Measurements from ENCODE around the gene PPP5C.

Gene PPP5C

GRCh38 chr19:46422344-46422743, 75.5 kb downstream of the PPP5C start:
- no peak for DNase-seq (ENCODE audit: low read depth)
- no peak overlapping the region for H3K4me3 ChIP-seq (ENCODE audit: low read length)
- no peak for TF ChIP-seq CTCF (conservative IDR thresholded peaks at IDR 0.05; ENCODE audit: low read depth, low read length)

GRCh38 chr19:46423188-46423587, 76.3 kb downstream of the PPP5C start:
- H3K4me3 ChIP-seq (ENCODE audit: low read length): no peak overlapping the region
- DNase-seq (ENCODE audit: low read depth): no peak
- TF ChIP-seq CTCF (conservative IDR thresholded peaks at IDR 0.05; ENCODE audit: low read depth, low read length): no peak

DNA sequence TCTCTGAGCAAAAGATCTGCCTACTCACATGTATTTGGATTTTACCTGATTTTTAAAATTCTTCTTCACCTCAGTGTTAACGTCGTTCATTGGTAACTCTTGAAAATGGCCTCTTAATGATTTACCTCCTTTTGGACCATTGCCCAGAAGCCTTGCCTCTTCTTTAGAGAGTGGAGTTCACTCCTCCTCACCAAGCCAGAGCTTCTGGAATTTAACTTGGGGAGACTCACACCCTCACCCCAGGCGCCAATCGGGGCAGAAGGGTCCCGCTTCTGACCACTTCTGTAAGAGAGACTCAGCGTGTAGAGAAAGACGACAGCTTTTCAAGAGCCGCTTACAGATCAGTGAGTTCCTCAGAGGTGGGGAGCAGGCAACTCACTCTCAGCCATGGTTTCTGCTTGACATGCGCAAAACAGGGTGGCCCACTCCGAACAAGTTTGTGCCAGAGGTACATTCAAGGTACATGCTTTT, 79.2 kb downstream of the PPP5C start:
- no peak for DNase-seq (ENCODE audit: low read depth)
- TF ChIP-seq CTCF (conservative IDR thresholded peaks at IDR 0.05; ENCODE audit: low read depth, low read length): no peak
- peak overlapping the region; percentile 59 for H3K4me3 ChIP-seq (ENCODE audit: low read length)

- no peak for TF ChIP-seq CTCF (conservative IDR thresholded peaks at IDR 0.05; ENCODE audit: low read depth, low read length)
- H3K4me3 ChIP-seq (ENCODE audit: low read length): peak overlapping the region; percentile 59
- DNase-seq (ENCODE audit: low read depth): no peak
Measured at GRCh38 chr19:46426506-46427162, 79.7 kb downstream of the PPP5C start.

- DNase-seq (ENCODE audit: low read depth): no peak
- TF ChIP-seq CTCF (conservative IDR thresholded peaks at IDR 0.05; ENCODE audit: low read depth, low read length): no peak
- H3K4me3 ChIP-seq (ENCODE audit: low read length): no peak overlapping the region
Measured at GRCh38 chr19:46427518-46428045, 80.7 kb downstream of the PPP5C start.

DNA sequence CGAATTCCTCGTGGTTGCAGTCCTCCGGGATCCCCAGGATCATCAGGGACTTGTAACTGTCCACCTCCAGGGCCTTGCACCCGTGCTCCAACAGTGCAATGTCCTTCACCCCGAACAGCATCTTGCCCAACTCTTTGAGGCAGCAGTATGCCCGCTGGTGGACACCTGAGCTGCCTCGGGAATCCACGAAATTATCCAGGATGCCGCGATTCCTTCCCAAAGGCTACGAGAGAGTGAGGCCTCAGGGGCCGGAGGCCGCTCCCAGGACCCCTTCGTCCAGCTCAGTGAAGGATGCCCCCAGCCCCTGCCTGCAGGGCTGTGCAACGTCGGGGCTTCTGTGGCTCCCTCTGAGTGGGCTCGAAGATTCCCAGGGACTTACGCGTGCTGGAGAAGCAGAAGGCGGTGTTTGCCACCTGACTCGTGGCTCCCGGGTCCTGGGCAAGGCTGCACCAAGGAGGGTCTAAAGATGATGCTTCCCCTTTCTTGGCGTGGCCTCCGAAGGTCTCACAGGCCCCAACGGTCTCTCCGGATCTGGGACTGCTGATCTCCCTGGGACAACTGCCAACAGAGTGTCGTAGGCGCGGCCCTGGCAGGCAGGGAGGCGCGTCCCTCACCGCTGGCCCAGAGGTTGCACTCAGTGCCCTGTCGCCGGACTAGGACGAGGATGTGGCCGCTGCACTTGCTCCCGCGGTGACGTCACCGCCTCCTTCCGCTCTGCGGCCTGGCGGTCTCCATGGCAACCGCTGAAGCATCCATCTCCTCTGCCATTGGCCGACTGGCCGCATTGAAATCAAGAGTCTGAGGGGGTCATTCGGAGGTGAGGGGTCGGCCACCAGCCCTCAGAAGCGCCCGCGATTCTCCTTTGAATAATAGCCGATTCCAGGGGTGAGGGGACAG, 81.6 kb downstream of the PPP5C start, which contains the start of gene PNMA8C:
PNMA8C (minus strand) TSS at position 698 of the 897 bp plus-strand sequence; CDS start at position 121, 577 bp downstream.
- no peak for DNase-seq (ENCODE audit: low read depth)
- H3K4me3 ChIP-seq (ENCODE audit: low read length): peak within 1 kb of the TSS; percentile 38

More for the DNA sequence above, 81.6 kb downstream of the PPP5C start, which contains the start of gene PNMA8C:
- no peak for TF ChIP-seq CTCF (conservative IDR thresholded peaks at IDR 0.05; ENCODE audit: low read depth, low read length)

All from retinal pigment epithelial cell (primary cell).